Testis (tissue), 3 donors: ENCODE results near the gene CCNYL1. TPM values are rescaled to one million over a fixed set of nuclear protein-coding genes. Genes with fewer than 3 reads are reported as not detected.

Experiments
- DNase-seq: peaks from one replicate; pipeline ENCODE4 v3.0.0-alpha.2; 2019
- H3K27ac ChIP-seq, 2 donors: fragments of 200-600 bp; sonication (generic); one replicate each; pipeline ENCODE4 v1.5.1; 2019
- H3K27me3 ChIP-seq: fragments of 200-600 bp; sonication (generic); one replicate; pipeline ENCODE4 v1.5.1; 2019
- H3K36me3 ChIP-seq: fragments of 200-600 bp; sonication (generic); one replicate; pipeline ENCODE4 v1.5.1; 2017; ENCODE audit warnings: low read depth; ENCODE audit errors: missing control alignments
- H3K4me1 ChIP-seq: fragments of 200-600 bp; sonication (generic); one replicate; pipeline ENCODE4 v1.5.1; 2019
- H3K4me3 ChIP-seq, 2 donors: fragments of 200-600 bp; sonication (generic); one replicate each; pipeline ENCODE4 v1.5.1; 2017 to 2019
- H3K9me3 ChIP-seq: fragments of 200-600 bp; sonication (generic); one replicate; pipeline ENCODE4 v1.5.1; 2017
- POLR2A ChIP-seq: fragments of 450-650 bp; IDR thresholded peaks from one replicate; pipeline ENCODE4 v1.6.1; 2017; ENCODE audit warnings: antibody characterized with exemption, mild to moderate bottlenecking, moderate library complexity
- WGBS, 2 donors: methylation state at CpG; one replicate each; pipeline ENCODE4 v1.1.5; 2018; 5-methylcytosine and 5-hydroxymethylcytosine counted together
- intact Hi-C: fragments of 100-400 bp; cut with DNase I; formaldehyde crosslinking; loops from one replicate; pipeline ENCODE4 v1.15.1; 2023; ENCODE audit warnings: low total_unique reads
- polyA plus RNA-seq: library from polyadenylated mRNA; stranded (reverse); fragments of 350-450 nt; fragmentation: Illumina TruSeq; extraction: RNeasy Lipid Tissue Mini Kit (QIAGEN cat#74804); gene quantifications from one replicate; pipeline ENCODE4 v1.2.3, GENCODE V29; 2014; ENCODE audit warnings: low read depth, low replicate concordance; ENCODE audit not compliant: insufficient read depth
- total RNA-seq, 2 donors: library from RNA; depleted of rRNA; stranded (reverse); fragments of >200 nt; gene quantifications; one replicate each; pipeline ENCODE4 v1.2.3, GENCODE V29; 2016
- TF ChIP-seq, protein P1 (sequence below), 3 experiments: fragments of 450-650 bp in 2 of 3; fragments of 200-600 bp in 1 of 3; sonication (generic) in 1 of 3; IDR thresholded peaks; one replicate each; pipeline ENCODE4 v1.5.1; 2016 to 2019; ENCODE audit warnings: antibody characterized with exemption in 3 of 3, mild to moderate bottlenecking in 2 of 3, moderate library complexity in 1 of 3

CCNYL1 gene
- total and polyA plus RNA-seq, 3 donors from 2014 or later: 13.8 to 32.5 (median 25.6) TPM

GRCh38 chr2:207764096-207764630, 52.7 kb downstream of the CCNYL1 start:
- intact Hi-C loops: no loop called here
- H3K4me1 ChIP-seq: peaks cover 5% of the 10 kb centered on the region
- no peak overlapping the region for H3K4me3 ChIP-seq

GRCh38 chr2:207765547-207765946, 54.1 kb downstream of the CCNYL1 start:
- no peak for TF ChIP-seq POLR2A
- TF ChIP-seq, protein P1, sequence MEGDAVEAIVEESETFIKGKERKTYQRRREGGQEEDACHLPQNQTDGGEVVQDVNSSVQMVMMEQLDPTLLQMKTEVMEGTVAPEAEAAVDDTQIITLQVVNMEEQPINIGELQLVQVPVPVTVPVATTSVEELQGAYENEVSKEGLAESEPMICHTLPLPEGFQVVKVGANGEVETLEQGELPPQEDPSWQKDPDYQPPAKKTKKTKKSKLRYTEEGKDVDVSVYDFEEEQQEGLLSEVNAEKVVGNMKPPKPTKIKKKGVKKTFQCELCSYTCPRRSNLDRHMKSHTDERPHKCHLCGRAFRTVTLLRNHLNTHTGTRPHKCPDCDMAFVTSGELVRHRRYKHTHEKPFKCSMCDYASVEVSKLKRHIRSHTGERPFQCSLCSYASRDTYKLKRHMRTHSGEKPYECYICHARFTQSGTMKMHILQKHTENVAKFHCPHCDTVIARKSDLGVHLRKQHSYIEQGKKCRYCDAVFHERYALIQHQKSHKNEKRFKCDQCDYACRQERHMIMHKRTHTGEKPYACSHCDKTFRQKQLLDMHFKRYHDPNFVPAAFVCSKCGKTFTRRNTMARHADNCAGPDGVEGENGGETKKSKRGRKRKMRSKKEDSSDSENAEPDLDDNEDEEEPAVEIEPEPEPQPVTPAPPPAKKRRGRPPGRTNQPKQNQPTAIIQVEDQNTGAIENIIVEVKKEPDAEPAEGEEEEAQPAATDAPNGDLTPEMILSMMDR (IDR thresholded peaks at IDR 0.05): no peak
- Histone ChIP-seq H3K27ac (no peak overlapping the region), H3K27me3 (no peaks in the 10 kb centered on the region), H3K4me3 (no peak overlapping the region), H3K4me1 (peaks cover 5% of the 10 kb centered on the region), H3K9me3 (no peaks in the 10 kb centered on the region), H3K36me3 (no peaks in the 10 kb centered on the region)
- DNase-seq: no peak
- WGBS, 2 donors: 70 to 71% methylated on average over 2 of the region's 2 CpGs
- intact Hi-C loops: no loop called here

More at GRCh38 chr2:207764096-207764630, 52.7 kb downstream of the CCNYL1 start:
- Histone ChIP-seq H3K9me3 (no peaks in the 10 kb centered on the region), H3K36me3 (no peaks in the 10 kb centered on the region), H3K27me3 (no peaks in the 10 kb centered on the region), H3K27ac (no peak overlapping the region)
- TF ChIP-seq, protein P1 (IDR thresholded peaks at IDR 0.05): no peak
- TF ChIP-seq POLR2A: no peak
- no peak for DNase-seq
- 93 to 97% methylated on average over 1 of the region's 1 CpG for WGBS, 2 donors

- peaks cover 5% of the 10 kb centered on the region for H3K4me1 ChIP-seq
- 51 to 58% methylated on average over 5 of the region's 5 CpGs for WGBS, 2 donors
- no peak overlapping the region for H3K27ac ChIP-seq
- H3K27me3 ChIP-seq: no peaks in the 10 kb centered on the region
- no peak overlapping the region for H3K4me3 ChIP-seq
- no peak for TF ChIP-seq POLR2A
- TF ChIP-seq, protein P1 (IDR thresholded peaks at IDR 0.05): no peak
- DNase-seq: no peak
- no peaks in the 10 kb centered on the region for H3K36me3 ChIP-seq
- H3K9me3 ChIP-seq: no peaks in the 10 kb centered on the region
- intact Hi-C loops: no loop called here
Observed at GRCh38 chr2:207766041-207766551, 54.7 kb downstream of the CCNYL1 start.

- no peak overlapping the region for H3K27ac ChIP-seq
- DNase-seq: peak; percentile 18
- intact Hi-C loops: no loop called here
- no peaks in the 10 kb centered on the region for H3K9me3 ChIP-seq
- H3K27me3 ChIP-seq: no peaks in the 10 kb centered on the region
- H3K4me3 ChIP-seq: peak overlapping the region; percentile 44 to 66
- peaks cover 5% of the 10 kb centered on the region for H3K4me1 ChIP-seq
- no peaks in the 10 kb centered on the region for H3K36me3 ChIP-seq
- 62 to 68% methylated on average over 28 to 43 of the region's 65 CpGs for WGBS, 2 donors
- TF ChIP-seq POLR2A: no peak
- TF ChIP-seq, protein P1 (IDR thresholded peaks at IDR 0.05): no peak
Observed at GRCh38 chr2:207766697-207767460, 55.4 kb downstream of the CCNYL1 start.
